ENCODE measurements around the gene GREM2.

GREM2 gene

GRCh38 chr1:240611619-240612480, at the start of gene GREM2:
Gene GREM2 (minus strand): TSS chr1:240612155. CDS start chr1:240493475, 118,680 bp downstream.
- DNase-seq: peak; percentile 34 to 49

- DNase-seq: no peak
These were observed 46.5 kb upstream of the GREM2 start for GRCh38 chr1:240658312-240658960.

- no peak for DNase-seq
These were observed 44.6 kb upstream of the GREM2 start for GRCh38 chr1:240656531-240656930.

- no peak for DNase-seq
These were observed 41.0 kb upstream of the GREM2 start for GRCh38 chr1:240652961-240653409.

GRCh38 chr1:240652549-240652948, 40.6 kb upstream of the GREM2 start:
- DNase-seq: no peak

- no peak for DNase-seq
These were observed 38.9 kb upstream of the GREM2 start for GRCh38 chr1:240650877-240651276.

- DNase-seq: no peak
These were observed 38.1 kb upstream of the GREM2 start for GRCh38 chr1:240649733-240650721.

- DNase-seq: no peak
These were observed 34.8 kb upstream of the GREM2 start for GRCh38 chr1:240646571-240647240.

GRCh38 chr1:240644732-240645131, 32.8 kb upstream of the GREM2 start:
- no peak for DNase-seq

- no peak for DNase-seq
These were observed 23.7 kb upstream of the GREM2 start for GRCh38 chr1:240635466-240636256.

- DNase-seq: no peak
These were observed 18.5 kb upstream of the GREM2 start for GRCh38 chr1:240630409-240630808.

- no peak for DNase-seq
These were observed 9.3 kb upstream of the GREM2 start for GRCh38 chr1:240621249-240621648.

- DNase-seq: no peak
These were observed 8.1 kb upstream of the GREM2 start for GRCh38 chr1:240619906-240620621.

- DNase-seq: no peak
These were observed 7.4 kb upstream of the GREM2 start for GRCh38 chr1:240619357-240619756.

- DNase-seq: no peak
These were observed 7.0 kb upstream of the GREM2 start for GRCh38 chr1:240618946-240619345.

- DNase-seq: no peak
These were observed 4.1 kb upstream of the GREM2 start for GRCh38 chr1:240616018-240616417.

- DNase-seq: no peak
These were observed 1.6 kb upstream of the GREM2 start for GRCh38 chr1:240613356-240614142.

GRCh38 chr1:240612811-240613210, 856 bp upstream of the GREM2 start:
- no peak for DNase-seq

- DNase-seq: no peak
These were observed 732 bp downstream of the GREM2 start for GRCh38 chr1:240611228-240611618.

- DNase-seq: no peak
These were observed 1.3 kb downstream of the GREM2 start for GRCh38 chr1:240610636-240611035.

Data from activated CD4-positive, alpha-beta T cell treated with anti-CD3 and anti-CD28 coated beads, Interleukin-2, amount 50 U/mL, for 48 hours (primary cell).